Transverse colon (tissue), 4 donors: ENCODE data around the gene IFNL2.

Experiments
- POLR2A ChIP-seq: fragments of 450-650 bp; IDR thresholded peaks from one replicate; pipeline ENCODE4 v1.6.1; 2016; ENCODE audit warnings: antibody characterized with exemption, mild to moderate bottlenecking, moderate library complexity
- POLR2AphosphoS5 ChIP-seq, 3 donors: sonication (generic); formaldehyde crosslinking; IDR thresholded peaks; one replicate each; pipeline ENCODE4 v1.6.1; 2016; ENCODE audit warnings: antibody characterized with exemption in 3 of 3
- TF ChIP-seq, protein P1 (sequence below), 5 experiments: fragments of 200-600 bp in 3 of 5; fragments of 450-650 bp in 2 of 5; sonication (generic) in 3 of 5; IDR thresholded peaks; 1 replicate in 2 of 5; 2 replicates in 3 of 5; pipeline ENCODE4 v1.5.1; 2016 to 2017; ENCODE audit warnings: antibody characterized with exemption in 5 of 5, inconsistent platforms in 3 of 5, mild to moderate bottlenecking in 2 of 5, moderate library complexity in 1 of 5

DNA sequence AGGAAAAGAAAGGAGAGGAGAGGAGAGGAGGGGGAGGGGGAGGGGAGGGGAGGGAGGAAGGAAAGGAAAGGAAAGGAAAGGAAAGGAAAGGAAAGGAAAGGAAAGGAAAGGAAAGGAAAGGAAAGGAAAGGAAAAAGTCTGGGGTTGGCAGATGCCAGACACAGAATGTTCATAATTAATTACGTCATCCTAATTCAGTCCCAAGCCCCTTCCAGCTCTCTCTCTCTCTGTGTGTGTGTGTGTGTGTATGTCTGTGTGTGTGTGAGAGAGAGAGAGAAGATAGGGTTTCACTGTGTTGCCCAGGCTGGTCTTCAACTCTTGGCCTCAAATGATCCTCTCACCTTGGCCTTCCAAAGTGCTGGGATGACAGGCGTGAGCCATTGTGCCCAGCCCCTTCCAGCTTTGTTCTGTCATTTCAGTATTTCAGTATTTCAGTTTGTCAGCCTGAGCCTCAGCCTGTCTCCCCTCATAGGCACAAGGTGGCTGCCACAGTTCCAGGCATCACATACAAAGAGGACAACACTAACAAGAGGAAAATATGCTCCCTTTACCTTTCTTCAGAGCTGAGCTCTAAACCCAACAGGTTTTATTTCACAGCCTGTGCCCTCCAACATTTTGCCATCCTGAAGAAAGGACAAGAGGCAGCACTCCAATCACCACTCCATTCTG, 38.0 kb upstream of the IFNL2 start:
- TF ChIP-seq, protein P1, sequence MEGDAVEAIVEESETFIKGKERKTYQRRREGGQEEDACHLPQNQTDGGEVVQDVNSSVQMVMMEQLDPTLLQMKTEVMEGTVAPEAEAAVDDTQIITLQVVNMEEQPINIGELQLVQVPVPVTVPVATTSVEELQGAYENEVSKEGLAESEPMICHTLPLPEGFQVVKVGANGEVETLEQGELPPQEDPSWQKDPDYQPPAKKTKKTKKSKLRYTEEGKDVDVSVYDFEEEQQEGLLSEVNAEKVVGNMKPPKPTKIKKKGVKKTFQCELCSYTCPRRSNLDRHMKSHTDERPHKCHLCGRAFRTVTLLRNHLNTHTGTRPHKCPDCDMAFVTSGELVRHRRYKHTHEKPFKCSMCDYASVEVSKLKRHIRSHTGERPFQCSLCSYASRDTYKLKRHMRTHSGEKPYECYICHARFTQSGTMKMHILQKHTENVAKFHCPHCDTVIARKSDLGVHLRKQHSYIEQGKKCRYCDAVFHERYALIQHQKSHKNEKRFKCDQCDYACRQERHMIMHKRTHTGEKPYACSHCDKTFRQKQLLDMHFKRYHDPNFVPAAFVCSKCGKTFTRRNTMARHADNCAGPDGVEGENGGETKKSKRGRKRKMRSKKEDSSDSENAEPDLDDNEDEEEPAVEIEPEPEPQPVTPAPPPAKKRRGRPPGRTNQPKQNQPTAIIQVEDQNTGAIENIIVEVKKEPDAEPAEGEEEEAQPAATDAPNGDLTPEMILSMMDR (IDR thresholded peaks at IDR 0.05): no peak
- TF ChIP-seq POLR2AphosphoS5 (IDR thresholded peaks at IDR 0.05) (no peak), POLR2A (no peak)
